Esophagus squamous epithelium (tissue), 4 donors: ENCODE measurements around the gene UBASH3A.

Source experiments
- CTCF ChIP-seq, 6 experiments: fragments of 450-650 bp in 4 of 6; fragments of 200-600 bp in 2 of 6; sonication (generic) in 2 of 6; IDR thresholded peaks; one replicate each; pipeline ENCODE4 v1.5.1; 2016 to 2019; ENCODE audit warnings: antibody characterized with exemption in 6 of 6, mild to moderate bottlenecking in 4 of 6, moderate library complexity in 4 of 6
- POLR2A ChIP-seq, 4 donors: fragments of 450-650 bp; IDR thresholded peaks; one replicate each; pipeline ENCODE4 v1.6.1; 2017; ENCODE audit warnings: antibody characterized with exemption in 4 of 4, mild to moderate bottlenecking in 4 of 4, moderate library complexity in 3 of 4

- no peak for TF ChIP-seq CTCF (IDR thresholded peaks at IDR 0.05)
- no peak for TF ChIP-seq POLR2A (IDR thresholded peaks at IDR 0.05)
These were observed 70.5 kb downstream of the UBASH3A start for GRCh38 chr21:42474043-42474831.
